Measurements from ENCODE around the gene NAA16. TPM values are rescaled to one million over a fixed set of nuclear protein-coding genes. Genes with fewer than 3 reads are reported as not detected.
"Not testable (repeated sequence)": the region's sequence is repeated elsewhere in the genome, so short reads cannot be mapped to it uniquely, and the experiment has no call there.

The NAA16 gene
- total RNA-seq, 1 experiment from 2014 or later, result 26.7 TPM

DNA sequence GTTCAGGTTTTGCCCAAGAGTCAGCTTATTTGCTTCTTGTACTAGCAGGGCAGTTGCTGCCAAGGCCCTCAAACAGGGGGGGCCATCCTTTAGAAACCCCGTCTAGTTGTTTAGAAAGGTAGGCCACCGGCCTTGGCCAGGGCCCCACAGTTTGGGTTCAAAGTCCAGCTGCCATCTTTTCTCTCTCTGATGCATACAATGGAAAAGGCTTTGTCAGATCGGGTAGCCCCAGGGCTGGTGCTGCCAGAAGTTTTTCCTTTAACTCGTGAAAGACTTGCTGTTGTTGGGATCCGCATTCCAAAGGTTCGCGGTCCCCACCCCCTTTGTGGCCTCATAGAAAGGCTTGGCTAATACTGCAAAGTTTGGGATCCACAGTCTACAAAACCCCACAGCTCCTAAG lies 110.9 kb downstream of the NAA16 start:
- not testable (repeated sequence) for H3K9me2 ChIP-seq (replicated peaks; ENCODE audit: insufficient read depth, low read length); H3K4me2 ChIP-seq (ENCODE audit: low read depth, low read length, poor library complexity, severe bottlenecking); H3K9ac ChIP-seq (ENCODE audit: low read length); H2AFZ ChIP-seq (ENCODE audit: low read length); DNase-seq; H3K27me3 ChIP-seq (ENCODE audit: low read length); H3K9me3 ChIP-seq (ENCODE audit: low read length); H3K27ac ChIP-seq (ENCODE audit: low read length); H3K4me3 ChIP-seq (ENCODE audit: low read length); H4K20me1 ChIP-seq (ENCODE audit: insufficient read depth, low read depth, low read length); H3K36me3 ChIP-seq (ENCODE audit: insufficient read depth, low read length); H3K79me2 ChIP-seq (ENCODE audit: low read length)
- peaks cover 22% of the 10 kb centered on the region for H3K4me1 ChIP-seq (ENCODE audit: low read length)

DNA sequence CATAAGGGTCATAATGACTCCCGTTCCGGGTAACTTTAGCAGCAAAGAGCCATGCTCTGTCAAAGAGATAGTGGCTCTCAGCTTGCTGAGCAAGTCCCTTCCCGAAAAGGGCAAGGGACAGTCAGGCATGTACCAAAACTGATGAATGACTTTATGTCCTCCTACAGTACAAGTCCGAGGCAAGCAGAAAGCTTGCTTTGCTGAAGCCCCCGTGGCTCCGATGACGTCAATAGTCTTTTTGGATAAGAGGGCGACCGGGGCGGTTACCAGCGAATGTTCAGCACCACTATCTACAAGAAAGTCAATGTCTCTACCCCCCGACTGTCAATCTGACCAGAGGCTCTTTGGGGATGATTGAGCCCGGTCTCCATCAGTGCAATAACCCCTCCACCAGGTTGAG lies 112.2 kb downstream of the NAA16 start:
- not testable (repeated sequence) for DNase-seq; H2AFZ ChIP-seq (ENCODE audit: low read length); H3K4me3 ChIP-seq (ENCODE audit: low read length); H3K79me2 ChIP-seq (ENCODE audit: low read length); H3K9ac ChIP-seq (ENCODE audit: low read length); H3K4me2 ChIP-seq (ENCODE audit: low read depth, low read length, poor library complexity, severe bottlenecking); H3K9me2 ChIP-seq (replicated peaks; ENCODE audit: insufficient read depth, low read length); H3K27ac ChIP-seq (ENCODE audit: low read length); H3K9me3 ChIP-seq (ENCODE audit: low read length); H3K27me3 ChIP-seq (ENCODE audit: low read length); H4K20me1 ChIP-seq (ENCODE audit: insufficient read depth, low read depth, low read length); H3K36me3 ChIP-seq (ENCODE audit: insufficient read depth, low read length)
- peaks cover 22% of the 10 kb centered on the region for H3K4me1 ChIP-seq (ENCODE audit: low read length)

DNA sequence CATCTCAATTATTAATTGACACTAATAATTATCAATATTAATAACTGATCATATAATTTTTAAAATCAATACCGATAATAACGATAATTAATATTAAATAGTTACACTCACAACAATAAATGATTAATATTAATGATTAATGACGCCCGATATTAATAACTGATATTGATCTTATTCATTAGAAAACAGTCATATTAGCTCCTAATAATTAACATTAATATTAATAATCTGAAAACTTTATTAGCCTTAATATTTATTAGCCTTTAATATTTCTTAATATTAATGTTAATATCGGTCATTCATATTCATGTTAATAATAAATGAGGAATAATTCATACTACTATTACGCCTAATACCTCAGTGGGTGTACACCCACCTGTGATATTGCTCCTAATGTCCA lies 113.6 kb downstream of the NAA16 start:
- H3K9me2 ChIP-seq (replicated peaks; ENCODE audit: insufficient read depth, low read length), result not testable (repeated sequence)

DNA sequence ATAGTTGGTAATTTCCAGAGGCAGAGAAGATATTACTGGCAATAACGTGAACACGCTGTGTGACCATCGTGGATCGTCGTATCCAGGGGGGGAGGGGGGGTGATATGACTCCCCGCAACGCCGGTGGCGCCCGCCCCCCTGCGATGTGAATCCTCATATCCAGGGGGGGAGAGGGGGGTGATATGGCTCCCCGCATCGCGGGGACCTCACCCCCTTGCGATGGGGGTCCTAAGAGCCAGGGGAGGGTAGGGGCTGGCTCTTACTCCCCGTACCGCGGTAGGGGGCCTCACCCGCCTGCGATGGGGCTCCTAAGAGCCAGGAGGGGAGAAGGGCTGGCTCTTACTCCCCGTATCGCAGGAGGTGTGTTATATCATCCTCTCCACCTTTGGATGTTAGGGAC lies 115.0 kb downstream of the NAA16 start:
- Histone ChIP-seq H3K9me3 (ENCODE audit: low read length) (no peaks in the 10 kb centered on the region), H3K4me3 (ENCODE audit: low read length) (no peak overlapping the region), H3K79me2 (ENCODE audit: low read length) (no peaks in the 10 kb centered on the region), H3K9me2 (replicated peaks; ENCODE audit: insufficient read depth, low read length) (no peaks in the 10 kb centered on the region), H3K4me1 (ENCODE audit: low read length) (no peaks in the 10 kb centered on the region), H4K20me1 (ENCODE audit: insufficient read depth, low read depth, low read length) (no peaks in the 10 kb centered on the region), H3K27me3 (ENCODE audit: low read length) (no peaks in the 10 kb centered on the region), H3K36me3 (ENCODE audit: insufficient read depth, low read length) (no peaks in the 10 kb centered on the region), H3K9ac (ENCODE audit: low read length) (no peak overlapping the region), H3K27ac (ENCODE audit: low read length) (no peak overlapping the region), H3K4me2 (ENCODE audit: low read depth, low read length, poor library complexity, severe bottlenecking) (no peak overlapping the region), H2AFZ (ENCODE audit: low read length) (no peak overlapping the region)
- no peak for DNase-seq

More for the DNA sequence above, 113.6 kb downstream of the NAA16 start:
- H2AFZ ChIP-seq (ENCODE audit: low read length); H3K9me3 ChIP-seq (ENCODE audit: low read length); H3K27me3 ChIP-seq (ENCODE audit: low read length); H3K36me3 ChIP-seq (ENCODE audit: insufficient read depth, low read length); H3K4me3 ChIP-seq (ENCODE audit: low read length); H3K79me2 ChIP-seq (ENCODE audit: low read length); H4K20me1 ChIP-seq (ENCODE audit: insufficient read depth, low read depth, low read length); H3K9ac ChIP-seq (ENCODE audit: low read length); H3K4me2 ChIP-seq (ENCODE audit: low read depth, low read length, poor library complexity, severe bottlenecking); DNase-seq; H3K27ac ChIP-seq (ENCODE audit: low read length): not testable (repeated sequence)
- H3K4me1 ChIP-seq (ENCODE audit: low read length), result peaks cover 11% of the 10 kb centered on the region

Small RNA genes within 50 kb of the gene (small RNA-seq; reads per million reads assigned to genes)
- not detected for gene RNU6-57P

Other genes with a start within 250 kb of the NAA16 start
- 4.5 and 6.0 TPM in 2 replicates for gene WBP4, start 249.8 kb upstream of the NAA16 start, total RNA-seq (2014; rRNA removed; shearing (Covaris generic); ENCODE audit: low replicate concordance)
- 7.5 TPM in 2 replicates for gene KBTBD6, start 178.5 kb upstream of the NAA16 start, total RNA-seq (2014; rRNA removed; shearing (Covaris generic); ENCODE audit: low replicate concordance)
- 3.4 and 5.2 TPM in 2 replicates for gene KBTBD7, start 116.7 kb upstream of the NAA16 start, total RNA-seq (2014; rRNA removed; shearing (Covaris generic); ENCODE audit: low replicate concordance)
- gene MTRF1, start 47.7 kb upstream of the NAA16 start, total RNA-seq (2014; rRNA removed; shearing (Covaris generic); ENCODE audit: low replicate concordance), result 15.1 and 34.2 TPM in 2 replicates
- 69.3 and 109 TPM in 2 replicates for gene RGCC, start 146.3 kb downstream of the NAA16 start, total RNA-seq (2014; rRNA removed; shearing (Covaris generic); ENCODE audit: low replicate concordance)